DOHH2 (cell line): Measurements from ENCODE around the gene C1orf35.

ENCODE experiments used
- H3F3A ChIP-seq: fragments of 200-600 bp; sonication (generic), shearing (Covaris generic); 2 replicates; pipeline ENCODE4 v1.6.0; 2016; ENCODE audit warnings: antibody characterized with exemption, mild to moderate bottlenecking; ENCODE audit not compliant: control insufficient read depth, insufficient read depth
- H3K27ac ChIP-seq: fragments of 200-600 bp; sonication (generic); 2 replicates; pipeline ENCODE4 v1.5.1; 2014; ENCODE audit warnings: low read depth, mild to moderate bottlenecking, low read length, moderate library complexity
- H3K27me3 ChIP-seq: fragments of 200-600 bp; sonication (generic); 2 replicates; pipeline ENCODE4 v1.6.1; 2014; ENCODE audit warnings: mild to moderate bottlenecking, low read length, mixed read lengths; ENCODE audit not compliant: control insufficient read depth
- H3K36me3 ChIP-seq: fragments of 200-600 bp; sonication (generic); 2 replicates; pipeline ENCODE4 v1.6.1; 2014; ENCODE audit warnings: mild to moderate bottlenecking, low read length, moderate library complexity, mixed read lengths; ENCODE audit not compliant: control insufficient read depth
- H3K4me1 ChIP-seq: fragments of 200-600 bp; sonication (generic); 2 replicates; pipeline ENCODE4 v1.6.1; 2014; ENCODE audit warnings: mild to moderate bottlenecking, low read length, mixed read lengths; ENCODE audit not compliant: control insufficient read depth
- H3K4me2 ChIP-seq: fragments of 200-600 bp; sonication (generic); 2 replicates; pipeline ENCODE4 v1.6.0; 2014; ENCODE audit warnings: mild to moderate bottlenecking, low read length, moderate library complexity
- H3K4me3 ChIP-seq: fragments of 200-600 bp; sonication (generic); 2 replicates; pipeline ENCODE4 v1.5.1; 2014; ENCODE audit warnings: mild to moderate bottlenecking, low read length, mixed read lengths
- H3K79me2 ChIP-seq: fragments of 200-600 bp; sonication (generic); 2 replicates; pipeline ENCODE4 v1.6.1; 2014; ENCODE audit warnings: mild to moderate bottlenecking, low read length, mixed read lengths; ENCODE audit not compliant: control insufficient read depth
- H3K9me2 ChIP-seq: fragments of 200-600 bp; sonication (generic); replicated peaks from 2 replicates; pipeline ENCODE4 v1.6.1; 2014; ENCODE audit warnings: mild to moderate bottlenecking, low read length, mixed read lengths; ENCODE audit not compliant: control insufficient read depth
- H3K9me3 ChIP-seq: fragments of 200-600 bp; sonication (generic); 2 replicates; pipeline ENCODE4 v1.6.1; 2014; ENCODE audit warnings: antibody characterized with exemption, low read length, mixed read lengths; ENCODE audit not compliant: control insufficient read depth, insufficient read depth
- H4K20me1 ChIP-seq: fragments of 200-600 bp; sonication (generic); 2 replicates; pipeline ENCODE4 v1.6.0; 2014; ENCODE audit warnings: low read depth, mild to moderate bottlenecking, antibody characterized with exemption, low read length, moderate library complexity; ENCODE audit not compliant: control insufficient read depth, insufficient read depth
- EZH2phosphoT487 ChIP-seq: fragments of 200-600 bp; sonication (generic); IDR thresholded peaks from 2 replicates; pipeline ENCODE4 v1.6.1; 2017; ENCODE audit warnings: borderline replicate concordance, mild to moderate bottlenecking, antibody characterized with exemption, low read length, moderate library complexity, mixed read lengths
- TF ChIP-seq, protein P1 (sequence below): fragments of 200-600 bp; sonication (generic); IDR thresholded peaks from one replicate; pipeline ENCODE4 v1.5.1; 2014; ENCODE audit warnings: antibody characterized with exemption, mild to moderate bottlenecking, low read depth, low read length; ENCODE audit not compliant: poor library complexity, severe bottlenecking

C1orf35 gene

DNA sequence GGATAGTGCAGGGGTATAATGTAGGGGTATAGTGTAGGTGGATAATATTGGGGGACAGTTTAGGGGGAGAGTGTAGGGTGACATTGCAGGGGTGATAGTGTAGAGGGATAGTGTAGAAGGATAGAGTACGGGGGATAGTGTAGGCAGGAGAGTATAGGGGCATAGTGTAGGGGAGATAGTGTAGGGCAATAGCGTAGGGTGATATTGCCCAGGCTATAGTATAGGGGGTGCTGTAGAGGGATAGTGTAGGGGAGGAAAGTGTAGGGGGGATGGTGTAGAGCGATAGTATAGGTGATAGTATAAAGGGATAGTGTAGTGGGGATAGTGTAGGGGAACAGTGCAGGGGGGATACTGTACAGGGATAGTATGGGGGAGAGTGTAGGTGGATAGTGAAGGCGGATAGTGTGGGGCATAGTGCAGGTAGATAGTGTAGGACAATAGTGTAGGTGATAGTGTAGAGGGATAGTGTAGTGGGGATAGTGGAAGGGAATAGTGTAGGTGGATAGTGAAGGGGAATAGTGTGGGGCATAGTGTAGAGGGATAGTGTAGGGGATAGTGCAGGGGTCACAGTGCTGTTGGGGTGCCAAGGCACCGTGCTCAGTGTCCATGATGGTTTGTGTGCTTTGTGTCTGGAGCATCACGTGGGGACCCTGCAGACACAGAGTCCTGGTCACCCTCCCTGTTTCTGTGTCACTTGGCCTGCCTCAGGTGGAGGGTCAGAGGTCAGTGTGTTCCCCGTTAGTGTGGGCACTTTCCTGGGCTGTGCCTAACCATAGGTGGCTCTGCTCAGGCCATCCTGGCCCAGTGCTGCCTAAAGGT, 31.1 kb downstream of the C1orf35 start:
- no peaks in the 10 kb centered on the region for H3K36me3 ChIP-seq
- H3K4me2 ChIP-seq: no peak overlapping the region
- no peak overlapping the region for H3K4me3 ChIP-seq
- peaks cover 7% of the 10 kb centered on the region; the same call in 1 of the 2 replicates for H3K27me3 ChIP-seq
- H3K9me2 ChIP-seq: no peaks in the 10 kb centered on the region
- TF ChIP-seq, protein P1, sequence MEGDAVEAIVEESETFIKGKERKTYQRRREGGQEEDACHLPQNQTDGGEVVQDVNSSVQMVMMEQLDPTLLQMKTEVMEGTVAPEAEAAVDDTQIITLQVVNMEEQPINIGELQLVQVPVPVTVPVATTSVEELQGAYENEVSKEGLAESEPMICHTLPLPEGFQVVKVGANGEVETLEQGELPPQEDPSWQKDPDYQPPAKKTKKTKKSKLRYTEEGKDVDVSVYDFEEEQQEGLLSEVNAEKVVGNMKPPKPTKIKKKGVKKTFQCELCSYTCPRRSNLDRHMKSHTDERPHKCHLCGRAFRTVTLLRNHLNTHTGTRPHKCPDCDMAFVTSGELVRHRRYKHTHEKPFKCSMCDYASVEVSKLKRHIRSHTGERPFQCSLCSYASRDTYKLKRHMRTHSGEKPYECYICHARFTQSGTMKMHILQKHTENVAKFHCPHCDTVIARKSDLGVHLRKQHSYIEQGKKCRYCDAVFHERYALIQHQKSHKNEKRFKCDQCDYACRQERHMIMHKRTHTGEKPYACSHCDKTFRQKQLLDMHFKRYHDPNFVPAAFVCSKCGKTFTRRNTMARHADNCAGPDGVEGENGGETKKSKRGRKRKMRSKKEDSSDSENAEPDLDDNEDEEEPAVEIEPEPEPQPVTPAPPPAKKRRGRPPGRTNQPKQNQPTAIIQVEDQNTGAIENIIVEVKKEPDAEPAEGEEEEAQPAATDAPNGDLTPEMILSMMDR: no peak
- TF ChIP-seq EZH2phosphoT487: no peak
- H3K9me3 ChIP-seq: no peaks in the 10 kb centered on the region
- H3K4me1 ChIP-seq: 0 out of 2 replicates have a peak, but pooled peaks cover 3% of the 10 kb centered on the region
- H4K20me1 ChIP-seq: peaks cover 12% of the 10 kb centered on the region; the same call in 1 of the 2 replicates
- no peaks in the 10 kb centered on the region for H3K79me2 ChIP-seq
- no peaks in the 10 kb centered on the region; the same call in 1 of the 2 replicates for H3F3A ChIP-seq
- no peak overlapping the region for H3K27ac ChIP-seq

DNA sequence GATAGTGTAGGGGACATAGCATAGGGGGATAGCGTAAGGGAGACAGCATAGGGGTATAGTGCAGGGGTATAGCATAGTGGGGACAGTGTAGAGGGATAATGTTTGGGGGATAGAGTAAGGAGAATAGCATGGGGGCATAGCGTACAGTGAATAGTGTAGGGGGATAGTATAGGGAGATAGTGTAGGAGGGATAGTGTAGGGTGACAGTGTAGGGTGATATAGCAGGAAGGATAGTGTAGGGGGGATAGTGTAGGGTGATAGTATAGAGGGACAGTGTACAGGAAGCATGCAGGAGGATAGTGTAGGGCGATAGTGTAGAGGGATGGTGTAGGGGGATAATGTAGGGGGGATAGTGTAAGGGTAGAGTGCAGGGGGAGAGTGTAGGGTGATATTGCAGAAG, 32.3 kb downstream of the C1orf35 start:
- no peak overlapping the region for H3K4me2 ChIP-seq
- peaks cover 7% of the 10 kb centered on the region; the same call in 1 of the 2 replicates for H3K27me3 ChIP-seq

DNA sequence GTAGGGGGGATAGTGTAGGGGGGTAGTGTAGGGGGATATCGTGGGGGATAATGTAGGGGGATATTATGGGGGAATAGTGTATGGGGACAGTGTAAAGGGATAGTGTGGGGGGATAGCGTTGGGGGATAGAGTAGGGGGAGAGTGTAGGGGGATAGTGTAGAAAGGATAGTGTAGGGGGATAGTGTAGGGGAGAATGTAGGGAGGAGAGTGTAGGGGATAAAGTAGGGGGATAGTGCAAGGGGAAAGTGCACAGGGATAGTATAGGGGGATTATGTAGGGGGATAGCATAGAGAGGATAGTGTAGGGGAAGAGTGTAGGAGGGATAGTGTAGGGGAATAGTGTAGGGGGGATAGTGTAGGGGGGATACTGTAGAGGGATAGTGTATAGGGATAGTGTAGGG, 33.0 kb downstream of the C1orf35 start:
- no peaks in the 10 kb centered on the region for H3K36me3 ChIP-seq
- H3K79me2 ChIP-seq: no peaks in the 10 kb centered on the region
- no peak overlapping the region for H3K4me3 ChIP-seq
- H3K4me1 ChIP-seq: 0 out of 2 replicates have a peak, but pooled peaks cover 3% of the 10 kb centered on the region
- no peaks in the 10 kb centered on the region; the same call in 1 of the 2 replicates for H3F3A ChIP-seq
- no peak for TF ChIP-seq EZH2phosphoT487
- TF ChIP-seq, protein P1: no peak
- H3K27me3 ChIP-seq: 0 out of 2 replicates have a peak, but pooled peaks cover 3% of the 10 kb centered on the region
- H3K9me2 ChIP-seq: no peaks in the 10 kb centered on the region
- peaks cover 8% of the 10 kb centered on the region; the same call in 1 of the 2 replicates for H4K20me1 ChIP-seq
- H3K27ac ChIP-seq: no peak overlapping the region
- H3K4me2 ChIP-seq: no peak overlapping the region
- H3K9me3 ChIP-seq: no peaks in the 10 kb centered on the region

More for the DNA sequence above, 32.3 kb downstream of the C1orf35 start:
- no peaks in the 10 kb centered on the region; the same call in 1 of the 2 replicates for H3F3A ChIP-seq
- H3K27ac ChIP-seq: no peak overlapping the region
- H3K4me3 ChIP-seq: no peak overlapping the region
- H3K79me2 ChIP-seq: no peaks in the 10 kb centered on the region
- H3K9me2 ChIP-seq: no peaks in the 10 kb centered on the region
- TF ChIP-seq EZH2phosphoT487: no peak
- TF ChIP-seq, protein P1: no peak
- H3K36me3 ChIP-seq: no peaks in the 10 kb centered on the region
- 0 out of 2 replicates have a peak, but pooled peaks cover 3% of the 10 kb centered on the region for H3K4me1 ChIP-seq
- H3K9me3 ChIP-seq: no peaks in the 10 kb centered on the region
- H4K20me1 ChIP-seq: peaks cover 12% of the 10 kb centered on the region; the same call in 1 of the 2 replicates
